Measurements from ENCODE around the gene ABHD17B. TPM values are rescaled to one million over a fixed set of nuclear protein-coding genes. Genes with fewer than 3 reads are reported as not detected.

Gene ABHD17B
- total RNA-seq, 1 experiment from 2014 or later = 11.6 TPM

GRCh38 chr9:71857159-71857558 lies 53.8 kb downstream of the ABHD17B start:
- H2AFZ ChIP-seq (ENCODE audit: low read length) = no peak overlapping the region
- H3K79me2 ChIP-seq (ENCODE audit: low read length) = no peaks in the 10 kb centered on the region
- no peak overlapping the region for H3K9ac ChIP-seq (ENCODE audit: low read length)
- H3K4me2 ChIP-seq (ENCODE audit: low read length) = no peak overlapping the region
- BruUV-seq (replicated peaks) = no TSS peak
- DNase-seq (no peak), ATAC-seq (no peak)
- H3K36me3 ChIP-seq (ENCODE audit: low read depth, low read length) = peaks cover 7% of the 10 kb centered on the region; the same call in 1 of the 2 replicates
- TF ChIP-seq EZH2phosphoT487 (IDR thresholded peaks at IDR 0.05; ENCODE audit: borderline replicate concordance, low read length) (no peak), CTCF (conservative IDR thresholded peaks at IDR 0.05; ENCODE audit: low read depth, low read length) (no peak), EZH2 (IDR thresholded peaks at IDR 0.05; ENCODE audit: low read length, unreplicated experiment) (no peak)
- intact Hi-C loops (cut with micrococcal nuclease) = no loop called here
- H3F3A ChIP-seq (ENCODE audit: low read length, unreplicated experiment) = no peaks in the 10 kb centered on the region
- no peaks in the 10 kb centered on the region for H3K9me2 ChIP-seq (replicated peaks; ENCODE audit: low read length)
- H3K9me3 ChIP-seq (ENCODE audit: low read length) = no peaks in the 10 kb centered on the region
- no peak overlapping the region for H3K27ac ChIP-seq (ENCODE audit: low read length)
- H3K4me1 ChIP-seq (ENCODE audit: insufficient read depth, low read length) = no peaks in the 10 kb centered on the region
- no peaks in the 10 kb centered on the region for H3K27me3 ChIP-seq (ENCODE audit: low read length)
- no peaks in the 10 kb centered on the region for H4K20me1 ChIP-seq (ENCODE audit: low read length)
- ChIA-PET CTCF (interaction anchor here (0.7 kb wide), 1 partner anchor 97 kb away, joined by 4 read pairs; no protein-coding TSS in a partner anchor), POLR2A (ENCODE audit: unreplicated experiment) (no interaction called here)
- H3K4me3 ChIP-seq (ENCODE audit: low read length) = no peak overlapping the region

- DNase-seq (no peak), ATAC-seq (no peak)
- Histone ChIP-seq H3K4me2 (ENCODE audit: low read length) (no peak overlapping the region), H3F3A (ENCODE audit: low read length, unreplicated experiment) (no peaks in the 10 kb centered on the region), H3K27ac (ENCODE audit: low read length) (no peak overlapping the region), H3K36me3 (ENCODE audit: low read depth, low read length) (peaks cover 2% of the 10 kb centered on the region; the same call in 1 of the 2 replicates), H3K79me2 (ENCODE audit: low read length) (no peaks in the 10 kb centered on the region), H3K4me1 (ENCODE audit: insufficient read depth, low read length) (no peaks in the 10 kb centered on the region), H3K9me3 (ENCODE audit: low read length) (no peaks in the 10 kb centered on the region), H3K4me3 (ENCODE audit: low read length) (no peak overlapping the region), H4K20me1 (ENCODE audit: low read length) (no peaks in the 10 kb centered on the region), H3K9me2 (replicated peaks; ENCODE audit: low read length) (no peaks in the 10 kb centered on the region), H3K27me3 (ENCODE audit: low read length) (no peaks in the 10 kb centered on the region), H2AFZ (ENCODE audit: low read length) (no peak overlapping the region), H3K9ac (ENCODE audit: low read length) (no peak overlapping the region)
- ChIA-PET POLR2A (ENCODE audit: unreplicated experiment) (no interaction called here), CTCF (no interaction called here)
- TF ChIP-seq EZH2phosphoT487 (IDR thresholded peaks at IDR 0.05; ENCODE audit: borderline replicate concordance, low read length) (no peak), CTCF (conservative IDR thresholded peaks at IDR 0.05; ENCODE audit: low read depth, low read length) (no peak), EZH2 (IDR thresholded peaks at IDR 0.05; ENCODE audit: low read length, unreplicated experiment) (no peak)
- BruUV-seq (replicated peaks) = no TSS peak
- intact Hi-C loops (cut with micrococcal nuclease) = no loop called here
These were observed 56.2 kb downstream of the ABHD17B start for GRCh38 chr9:71854811-71855210.

- Histone ChIP-seq H2AFZ (ENCODE audit: low read length) (no peak overlapping the region), H3K4me1 (ENCODE audit: insufficient read depth, low read length) (no peaks in the 10 kb centered on the region), H3K4me3 (ENCODE audit: low read length) (no peak overlapping the region), H3K4me2 (ENCODE audit: low read length) (no peak overlapping the region), H3K9me2 (replicated peaks; ENCODE audit: low read length) (no peaks in the 10 kb centered on the region), H3K27ac (ENCODE audit: low read length) (no peak overlapping the region), H3K79me2 (ENCODE audit: low read length) (no peaks in the 10 kb centered on the region), H3K9ac (ENCODE audit: low read length) (no peak overlapping the region), H3K27me3 (ENCODE audit: low read length) (no peaks in the 10 kb centered on the region), H3K36me3 (ENCODE audit: low read depth, low read length) (no peaks in the 10 kb centered on the region), H3F3A (ENCODE audit: low read length, unreplicated experiment) (no peaks in the 10 kb centered on the region), H4K20me1 (ENCODE audit: low read length) (no peaks in the 10 kb centered on the region), H3K9me3 (ENCODE audit: low read length) (no peaks in the 10 kb centered on the region)
- no peak for ATAC-seq
- no TSS peak for BruUV-seq (replicated peaks)
- no peak for DNase-seq
- intact Hi-C loops (cut with micrococcal nuclease) = no loop called here
- TF ChIP-seq EZH2 (IDR thresholded peaks at IDR 0.05; ENCODE audit: low read length, unreplicated experiment) (no peak), CTCF (conservative IDR thresholded peaks at IDR 0.05; ENCODE audit: low read depth, low read length) (no peak), EZH2phosphoT487 (IDR thresholded peaks at IDR 0.05; ENCODE audit: borderline replicate concordance, low read length) (no peak)
- POLR2A ChIA-PET (ENCODE audit: unreplicated experiment) = no interaction called here
- CTCF ChIA-PET = no interaction called here
These were observed 57.9 kb downstream of the ABHD17B start for GRCh38 chr9:71853084-71853483.
